GM12892 (cell line): ENCODE data around the gene REV1.

Source experiments
- DNase-seq: peaks from one replicate; pipeline ENCODE4 v3.0.0; 2011; ENCODE audit not compliant: insufficient read length
- FAIRE-seq: peaks from 2 replicates; lab custom pipeline; 2011; peaks lifted over from hg19 to GRCh38; lab: Jason Lieb, UNC
- POLR2A ChIP-seq: IDR thresholded peaks from 2 replicates; pipeline ENCODE4 v1.6.1; 2011; ENCODE audit warnings: low read depth, low read length, control low read depth
- POLR2AphosphoS5 ChIP-seq: IDR thresholded peaks from 2 replicates; pipeline ENCODE4 v1.6.1; 2011; ENCODE audit warnings: low read depth, low read length, control low read depth
- TAF1 ChIP-seq: IDR thresholded peaks from 2 replicates; pipeline ENCODE4 v1.6.1; 2011; ENCODE audit warnings: low read depth, mild to moderate bottlenecking, control low read depth, low read length, borderline replicate concordance

The REV1 gene

DNA sequence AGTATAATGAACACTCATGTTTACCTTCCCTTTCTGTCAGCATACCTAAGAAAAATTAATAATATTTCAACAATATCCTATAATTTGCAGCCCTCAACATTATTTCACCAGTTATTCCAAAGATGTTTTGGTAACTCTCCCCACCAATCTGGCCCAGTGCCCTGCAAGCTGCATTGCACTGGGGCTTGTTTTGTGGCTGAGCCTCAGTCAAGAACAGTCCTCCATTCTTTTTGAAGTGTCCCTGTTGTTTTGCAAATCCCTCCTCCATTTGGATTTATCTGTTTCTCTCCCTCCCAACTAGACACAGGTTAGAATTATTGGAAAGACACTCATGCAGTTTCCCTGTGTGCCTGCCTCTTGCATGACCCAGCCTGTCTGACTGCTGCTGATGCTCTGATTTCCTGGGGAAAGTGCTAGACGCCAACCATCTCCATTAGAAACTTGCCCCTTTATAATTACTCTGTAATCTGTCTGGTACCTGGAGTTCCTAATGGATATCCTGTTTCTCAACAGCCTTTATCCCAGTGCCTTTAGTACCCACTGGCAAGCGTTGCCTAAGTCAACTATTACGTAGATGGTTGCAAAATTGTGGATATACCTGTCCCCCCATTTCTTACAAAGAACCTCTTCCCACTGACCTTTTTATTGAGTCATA lies 92.4 kb downstream of the REV1 start:
- no peak for DNase-seq
- TF ChIP-seq TAF1 (no peak), POLR2A (no peak), POLR2AphosphoS5 (no peak)
- no peak for FAIRE-seq

DNA sequence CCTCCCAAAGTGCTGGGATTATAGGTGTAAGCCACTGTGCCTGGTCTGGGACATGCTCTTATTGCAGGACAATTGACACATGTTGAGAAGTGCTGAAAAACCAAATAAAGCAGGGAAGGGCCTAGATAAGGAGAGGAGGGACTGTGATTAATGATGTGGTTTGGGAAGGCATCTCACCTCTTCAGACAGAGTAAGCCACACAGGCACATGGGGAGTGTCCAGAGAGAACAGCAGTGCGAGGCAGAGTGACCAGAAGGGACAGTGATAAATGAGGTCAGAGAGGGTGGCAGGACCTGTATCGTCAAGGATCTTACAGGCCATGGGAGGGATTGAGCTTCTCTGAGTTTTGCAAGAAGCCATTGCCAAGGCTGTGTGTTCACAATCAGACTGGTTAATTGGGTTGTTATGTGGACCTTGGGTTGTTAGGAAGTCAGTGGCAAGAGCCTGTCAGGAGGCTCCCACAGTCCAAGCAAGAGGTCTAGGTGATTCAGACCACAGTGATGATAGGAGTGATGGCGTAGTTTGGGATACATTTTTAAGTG lies 94.2 kb downstream of the REV1 start:
- no peak for FAIRE-seq
- TF ChIP-seq POLR2A (no peak), TAF1 (no peak), POLR2AphosphoS5 (no peak)
- DNase-seq: no peak

DNA sequence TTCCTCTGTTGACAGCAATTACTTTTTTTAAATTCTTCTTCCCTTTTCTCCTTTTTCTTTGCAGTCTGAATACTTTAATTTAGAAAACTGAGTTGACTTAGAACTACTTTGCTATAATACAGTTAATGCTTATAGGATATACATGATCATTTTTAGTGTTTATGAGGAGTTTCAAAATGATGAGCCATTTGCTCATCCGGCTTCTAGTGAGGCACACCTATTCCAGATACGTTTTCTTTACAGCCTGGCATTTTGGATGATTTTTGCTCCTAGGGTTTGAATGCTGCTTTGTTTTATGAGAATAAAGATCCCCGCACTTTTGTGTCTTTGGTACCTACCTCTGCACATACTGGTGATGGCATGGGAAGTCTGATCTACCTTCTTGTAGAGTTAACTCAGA lies 99.9 kb downstream of the REV1 start:
- no peak for TF ChIP-seq POLR2AphosphoS5
- no peak for TF ChIP-seq TAF1
- no peak for TF ChIP-seq POLR2A
- DNase-seq (no peak), FAIRE-seq (no peak)

GRCh38 chr2:99389371-99389770 lies 100.4 kb downstream of the REV1 start:
- FAIRE-seq (no peak), DNase-seq (no peak)
- no peak for TF ChIP-seq POLR2AphosphoS5
- TF ChIP-seq POLR2A: no peak
- TF ChIP-seq TAF1: no peak

- TF ChIP-seq POLR2A (no peak), POLR2AphosphoS5 (no peak), TAF1 (no peak)
- FAIRE-seq (no peak), DNase-seq (no peak)
Measured at GRCh38 chr2:99388892-99389291, 100.9 kb downstream of the REV1 start.

- FAIRE-seq (no peak), DNase-seq (no peak)
- TF ChIP-seq POLR2A (no peak), TAF1 (no peak), POLR2AphosphoS5 (no peak)
Measured at GRCh38 chr2:99386011-99386410, 103.8 kb downstream of the REV1 start.

DNA sequence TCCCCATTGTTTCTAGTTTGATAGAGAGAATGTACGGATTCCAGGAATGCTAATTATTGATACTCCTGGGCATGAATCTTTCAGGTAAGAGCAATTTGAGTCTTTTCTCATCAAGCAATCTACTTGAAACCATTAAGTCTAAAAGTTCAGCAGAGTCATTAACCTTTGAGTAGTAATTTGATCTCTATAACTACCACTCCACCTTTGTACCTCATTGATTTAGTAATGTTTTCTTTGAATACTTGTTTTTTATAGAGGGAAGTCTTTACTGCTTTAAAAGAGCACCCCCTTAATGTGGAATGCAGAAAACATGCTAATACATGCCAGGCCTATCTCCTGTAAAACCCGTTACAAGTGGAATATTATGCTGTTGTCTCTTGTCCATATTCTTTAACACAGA lies 107.7 kb downstream of the REV1 start:
- DNase-seq: no peak
- no peak for TF ChIP-seq POLR2AphosphoS5
- no peak for TF ChIP-seq POLR2A
- no peak for TF ChIP-seq TAF1
- no peak for FAIRE-seq

GRCh38 chr2:99380376-99381010 lies 109.3 kb downstream of the REV1 start:
- DNase-seq: no peak
- FAIRE-seq: no peak
- TF ChIP-seq TAF1 (no peak), POLR2AphosphoS5 (no peak), POLR2A (no peak)

DNA sequence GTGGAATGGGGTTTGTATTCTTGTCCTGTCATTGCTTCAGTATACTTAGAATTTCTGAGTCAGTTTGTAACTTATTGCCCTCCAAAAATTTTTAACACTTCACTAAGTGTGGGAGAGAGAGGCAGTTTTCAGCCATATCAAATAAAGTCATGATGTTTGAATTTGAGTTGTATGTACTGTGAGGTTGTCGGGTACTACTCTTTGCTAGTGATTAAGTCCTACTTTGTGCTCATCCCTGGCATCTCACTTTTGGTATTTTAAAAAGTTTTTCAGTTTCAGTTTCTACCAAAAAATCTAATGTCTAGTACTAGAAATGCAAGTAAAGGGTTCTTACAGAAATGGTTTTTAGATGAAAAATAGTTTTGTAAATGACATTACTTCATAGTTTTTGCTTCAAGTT lies 111.9 kb downstream of the REV1 start:
- TF ChIP-seq POLR2A: no peak
- TF ChIP-seq POLR2AphosphoS5: no peak
- no peak for TF ChIP-seq TAF1
- FAIRE-seq: no peak
- DNase-seq: no peak

DNA sequence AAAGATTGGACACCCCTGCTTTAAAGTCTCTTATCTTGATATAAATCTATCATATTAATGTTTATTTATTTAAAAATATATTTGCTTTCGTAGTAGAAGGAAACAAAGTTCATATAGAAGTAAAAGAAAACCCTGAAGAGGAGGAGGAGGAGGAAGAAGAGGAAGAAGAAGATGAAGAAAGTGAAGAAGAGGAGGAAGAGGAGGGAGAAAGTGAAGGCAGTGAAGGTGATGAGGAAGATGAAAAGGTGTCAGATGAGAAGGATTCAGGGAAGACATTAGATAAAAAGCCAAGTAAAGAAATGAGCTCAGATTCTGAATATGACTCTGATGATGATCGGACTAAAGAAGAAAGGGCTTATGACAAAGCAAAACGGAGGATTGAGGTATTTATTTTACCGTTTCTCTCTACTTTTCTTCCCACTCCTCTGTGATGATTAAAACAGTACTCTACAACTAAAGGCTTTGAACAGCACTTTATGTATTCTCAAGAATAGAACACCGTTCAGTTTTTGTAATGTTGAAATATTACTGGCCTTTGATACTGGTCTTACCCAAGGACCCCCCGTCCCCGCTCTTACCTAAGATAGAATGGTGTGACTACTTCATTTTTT lies 113.5 kb downstream of the REV1 start:
- no peak for DNase-seq
- no peak for TF ChIP-seq POLR2AphosphoS5
- no peak for TF ChIP-seq POLR2A
- no peak for TF ChIP-seq TAF1
- no peak for FAIRE-seq

DNA sequence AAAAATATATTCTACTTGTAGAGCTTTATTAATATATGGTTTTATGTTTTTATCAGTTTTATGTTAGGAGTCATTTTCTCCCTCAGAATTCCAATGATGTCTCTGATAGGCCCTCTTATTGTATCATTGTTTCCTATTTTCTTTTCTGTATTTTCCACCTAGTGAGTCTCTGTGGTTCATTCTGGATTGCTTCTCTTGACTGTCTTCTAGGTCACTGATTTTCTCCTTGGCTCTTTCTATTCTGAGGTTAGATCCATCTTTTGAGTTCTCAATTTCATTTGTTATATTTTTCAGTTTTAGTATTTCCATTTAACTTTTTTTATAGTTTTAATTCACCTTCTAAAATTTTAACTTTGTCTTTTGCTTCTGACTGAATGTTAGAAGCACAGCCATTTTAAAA lies 115.1 kb downstream of the REV1 start:
- DNase-seq (no peak), FAIRE-seq (no peak)
- TF ChIP-seq POLR2AphosphoS5 (no peak), TAF1 (no peak), POLR2A (no peak)
